Caco-2 (cell line): ENCODE results near the gene DDX42. TPM values are rescaled to one million over a fixed set of nuclear protein-coding genes. Genes with fewer than 3 reads are reported as not detected.

Experiments used
- BruUV-seq: library from RNA; stranded (reverse); fragments of 400-500 nt; replicated peaks from 2 replicates; lab custom pipeline; 2021; lab: Mats Ljungman, UMichigan
- CTCF ChIA-PET: fragments of 300-600 bp; sonication (Branson Sonifier 250); formaldehyde crosslinking; loops from one replicate; lab custom pipeline; 2022; ENCODE audit warnings: antibody characterized with exemption; lab: Charles Lee
- POLR2A ChIA-PET: fragments of 300-600 bp; sonication (Branson Sonifier 250); formaldehyde crosslinking; loops from one replicate; lab custom pipeline; 2022; ENCODE audit warnings: antibody characterized with exemption; lab: Charles Lee
- DNase-seq, 2 experiments: peaks; one replicate each; pipeline versions ENCODE4 v3.0.0 to v3.0.0-alpha.2; 2020 to 2022
- H3K27me3 ChIP-seq: replicated peaks from 2 replicates; pipeline ENCODE4 v1.6.0; 2011; ENCODE audit warnings: low read length; ENCODE audit not compliant: control insufficient read depth, insufficient read depth
- H3K36me3 ChIP-seq: 2 replicates; pipeline ENCODE4 v1.5.1; 2011; ENCODE audit warnings: low read length; ENCODE audit not compliant: control insufficient read depth, insufficient read depth
- H3K4me1 ChIP-seq: fragments of 250-450 bp; sonication (Bioruptor Pico); 2 replicates; pipeline ENCODE4 v1.5.1; 2020; ENCODE audit warnings: mild to moderate bottlenecking
- H3K4me3 ChIP-seq: 2 replicates; pipeline ENCODE4 v1.5.1; 2011; ENCODE audit warnings: low read depth, mild to moderate bottlenecking, control low read depth, low read length
- H3K9me3 ChIP-seq: fragments of 250-450 bp; sonication (Bioruptor Pico); 2 replicates; pipeline ENCODE4 v1.5.1; 2020; ENCODE audit warnings: mild to moderate bottlenecking, moderate library complexity
- H3K27ac Mint-ChIP-seq: one replicate; pipeline ENCODE4 v1.8.0; 2022; ENCODE audit warnings: mixed read lengths; ENCODE audit not compliant: unreplicated experiment
- H3K27me3 Mint-ChIP-seq: one replicate; pipeline ENCODE4 v1.8.0; 2022; ENCODE audit warnings: mixed read lengths; ENCODE audit not compliant: insufficient read depth, unreplicated experiment
- H3K36me3 Mint-ChIP-seq: one replicate; pipeline ENCODE4 v1.8.0; 2022; ENCODE audit warnings: mild to moderate bottlenecking, mixed read lengths; ENCODE audit not compliant: insufficient read depth, unreplicated experiment
- H3K4me1 Mint-ChIP-seq: one replicate; pipeline ENCODE4 v1.8.0; 2022; ENCODE audit warnings: low read depth, mixed read lengths; ENCODE audit not compliant: unreplicated experiment
- H3K4me3 Mint-ChIP-seq: one replicate; pipeline ENCODE4 v1.8.0; 2022; ENCODE audit warnings: mild to moderate bottlenecking, moderate library complexity, mixed read lengths; ENCODE audit not compliant: unreplicated experiment
- H3K9me3 Mint-ChIP-seq: one replicate; pipeline ENCODE4 v1.8.0; 2022; ENCODE audit warnings: mixed read lengths; ENCODE audit not compliant: unreplicated experiment
- CTCF ChIP-seq, 2 experiments: fragments of 200-600 bp in 1 of 2; IDR thresholded peaks; 1 replicate in 1 of 2; 2 replicates in 1 of 2; pipeline versions ENCODE4 v1.5.1 to v1.8.0; 2011 to 2022; ENCODE audit warnings: antibody characterized with exemption in 1 of 2, control low read depth in 1 of 2, inconsistent platforms in 1 of 2, low read depth in 1 of 2, low read length in 1 of 2, mild to moderate bottlenecking in 1 of 2, moderate library complexity in 1 of 2; ENCODE audit not compliant: insufficient read depth in 1 of 2, severe bottlenecking in 1 of 2, unreplicated experiment in 1 of 2
- intact Hi-C: fragments of 100-400 bp; cut with micrococcal nuclease; formaldehyde crosslinking; loops from one replicate; pipeline ENCODE4 v1.10.0; 2022; ENCODE audit not compliant: unreplicated experiment
- total RNA-seq: library from RNA; stranded (reverse); gene quantifications from 2 replicates; pipeline ENCODE4 v1.2.3, GENCODE V29; 2022

Gene DDX42
- total RNA-seq, 1 experiment from 2014 or later = 183 TPM

GRCh38 chr17:63754046-63754445 is 19.9 kb upstream of the DDX42 start:
- H3K4me3 Mint-ChIP-seq = no peak overlapping the region
- TF ChIP-seq CTCF (IDR thresholded peaks at IDR 0.05; ENCODE audit: insufficient read depth in 1 of 2, low read depth in 1 of 2, low read length in 1 of 2, severe bottlenecking in 1 of 2, unreplicated experiment in 1 of 2) = no peak
- intact Hi-C loops = no loop called here
- Histone ChIP-seq H3K4me3 (no peak overlapping the region), H3K9me3 (no peaks in the 10 kb centered on the region), H3K27me3 (no peaks in the 10 kb centered on the region), H3K36me3 (peaks cover 9% of the 10 kb centered on the region), H3K4me1 (no peaks in the 10 kb centered on the region)
- H3K27ac Mint-ChIP-seq = no peak overlapping the region
- no peak for DNase-seq
- H3K36me3 Mint-ChIP-seq = peaks cover 88% of the 10 kb centered on the region
- ChIA-PET CTCF (no interaction called here), POLR2A (no interaction called here)
- peaks cover 7% of the 10 kb centered on the region for H3K4me1 Mint-ChIP-seq
- H3K9me3 Mint-ChIP-seq = no peaks in the 10 kb centered on the region
- no TSS peak for BruUV-seq
- H3K27me3 Mint-ChIP-seq = no peaks in the 10 kb centered on the region

DNA sequence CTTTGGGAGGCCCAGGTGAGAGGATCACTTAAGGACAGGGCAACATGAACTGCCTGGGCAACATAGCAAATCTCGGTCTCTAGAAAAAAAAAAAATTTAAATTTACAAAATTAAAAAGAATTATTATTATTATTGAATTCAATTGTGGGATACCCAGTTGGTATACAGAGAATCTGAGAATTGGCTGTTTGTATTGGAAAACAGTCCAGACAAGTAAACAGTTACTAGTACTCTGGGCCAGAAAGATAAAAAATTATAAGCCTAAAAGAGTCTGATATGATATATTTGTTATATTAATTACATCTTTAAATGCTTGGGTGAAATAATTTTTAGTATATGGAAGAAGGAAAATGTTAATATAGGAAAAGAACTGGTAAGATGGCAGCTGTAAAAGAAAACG is 15.5 kb upstream of the DDX42 start:
- TF ChIP-seq CTCF (IDR thresholded peaks at IDR 0.05; ENCODE audit: insufficient read depth in 1 of 2, low read depth in 1 of 2, low read length in 1 of 2, severe bottlenecking in 1 of 2, unreplicated experiment in 1 of 2) = no peak
- no peaks in the 10 kb centered on the region for H3K9me3 Mint-ChIP-seq
- Histone ChIP-seq H3K4me3 (no peak overlapping the region), H3K36me3 (peaks cover 9% of the 10 kb centered on the region), H3K9me3 (no peaks in the 10 kb centered on the region), H3K27me3 (no peaks in the 10 kb centered on the region), H3K4me1 (peaks cover 10% of the 10 kb centered on the region)
- POLR2A ChIA-PET = no interaction called here
- H3K27me3 Mint-ChIP-seq = no peaks in the 10 kb centered on the region
- intact Hi-C loops = no loop called here
- peaks cover 87% of the 10 kb centered on the region for H3K36me3 Mint-ChIP-seq
- H3K4me1 Mint-ChIP-seq = no peaks in the 10 kb centered on the region
- no peak overlapping the region for H3K27ac Mint-ChIP-seq
- no peak for DNase-seq
- CTCF ChIA-PET = no interaction called here
- no TSS peak for BruUV-seq
- no peak overlapping the region for H3K4me3 Mint-ChIP-seq

DNA sequence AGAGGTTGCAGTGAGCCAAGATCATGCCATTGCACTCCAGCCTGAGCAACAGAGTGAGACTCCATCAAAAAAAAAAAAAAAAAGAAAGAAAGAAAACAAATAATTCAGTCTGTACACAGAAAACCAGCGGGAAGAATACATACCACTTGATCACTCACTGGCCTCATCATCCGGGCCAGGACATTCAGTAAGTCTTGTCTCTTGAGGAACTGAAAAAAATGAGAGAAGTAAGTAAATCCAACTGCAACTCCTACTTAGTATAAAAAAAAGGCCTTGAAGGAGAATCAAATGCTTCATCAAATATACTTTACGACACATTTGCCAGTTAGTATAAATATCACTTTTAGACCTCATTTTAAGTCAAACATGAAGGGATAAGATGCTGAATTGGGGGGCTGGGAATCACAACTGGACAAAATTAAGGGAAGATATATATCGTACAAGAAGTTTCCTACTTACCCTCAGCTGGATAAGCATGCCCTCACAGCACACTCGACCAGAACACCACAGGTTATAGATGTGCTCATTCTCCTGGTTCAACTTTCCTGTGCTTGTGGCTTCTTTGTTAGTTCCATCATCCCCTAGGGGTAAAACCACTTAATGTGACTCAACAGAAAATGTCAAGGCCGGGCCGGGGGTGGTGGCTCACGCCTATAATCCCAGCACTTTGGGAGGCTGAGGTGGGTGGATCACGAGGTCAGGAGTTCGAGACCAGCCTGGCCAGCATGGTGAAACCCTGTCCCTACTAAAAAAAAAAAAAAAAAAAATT is 13.0 kb upstream of the DDX42 start:
- no peak for DNase-seq
- Histone ChIP-seq H3K4me1 (peaks cover 10% of the 10 kb centered on the region), H3K36me3 (peaks cover 5% of the 10 kb centered on the region), H3K9me3 (no peaks in the 10 kb centered on the region), H3K4me3 (no peak overlapping the region), H3K27me3 (no peaks in the 10 kb centered on the region)
- TF ChIP-seq CTCF (IDR thresholded peaks at IDR 0.05; ENCODE audit: insufficient read depth in 1 of 2, low read depth in 1 of 2, low read length in 1 of 2, severe bottlenecking in 1 of 2, unreplicated experiment in 1 of 2) = no peak
- intact Hi-C loops = no loop called here
- Mint-ChIP-seq H3K4me3 (no peak overlapping the region), H3K4me1 (no peaks in the 10 kb centered on the region), H3K27me3 (no peaks in the 10 kb centered on the region), H3K9me3 (no peaks in the 10 kb centered on the region), H3K27ac (no peak overlapping the region), H3K36me3 (peaks cover 86% of the 10 kb centered on the region)
- ChIA-PET CTCF (no interaction called here), POLR2A (no interaction called here)
- BruUV-seq = no TSS peak
